ENCODE data around the gene MAML2. TPM values are rescaled to one million over a fixed set of nuclear protein-coding genes. Genes with fewer than 3 reads are reported as not detected.

The MAML2 gene
- total RNA-seq, 1 donor from 2014 or later: 3.8 TPM

DNA sequence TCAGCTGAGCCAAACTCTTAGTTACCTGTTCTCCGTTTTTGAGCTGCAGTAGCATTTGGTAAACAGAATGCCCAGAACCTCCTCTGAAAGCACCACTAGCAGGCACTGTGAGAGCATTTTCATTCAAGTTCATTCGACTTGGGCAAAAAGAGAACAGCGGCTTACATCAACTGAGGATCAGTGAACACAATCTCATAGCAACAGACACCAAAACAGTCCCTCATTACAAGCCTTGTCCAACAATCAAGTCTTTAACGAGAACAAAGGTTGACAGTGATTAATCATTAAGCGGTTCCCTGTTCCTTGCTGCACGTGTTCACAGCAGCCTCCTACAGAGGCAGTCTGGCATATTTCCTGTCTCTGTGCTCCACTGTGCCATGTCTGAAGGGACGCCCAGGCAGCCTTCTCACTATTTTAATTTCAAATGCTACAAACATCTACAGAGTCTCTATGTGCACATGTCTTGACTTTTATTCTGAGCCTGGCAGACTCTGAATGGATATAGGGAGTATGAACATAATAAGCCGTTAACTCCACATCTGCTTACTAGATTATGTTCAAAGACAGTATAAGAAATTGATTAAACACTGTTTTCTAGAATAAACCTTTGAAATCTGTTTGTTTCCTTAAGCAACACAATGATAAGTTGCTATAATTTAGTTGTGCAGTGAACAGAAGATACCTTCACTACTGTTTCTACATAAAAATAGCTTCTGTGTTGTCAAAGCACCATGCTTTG is 330.7 kb downstream of the MAML2 start:
- H3K4me1 ChIP-seq: peaks cover 14% of the 10 kb centered on the region
- no peaks in the 10 kb centered on the region for H4K20me1 ChIP-seq (ENCODE audit: low read depth)
- H3K36me3 ChIP-seq: no peaks in the 10 kb centered on the region
- peaks cover 51% of the 10 kb centered on the region for H3K4me1 Mint-ChIP-seq
- no peak overlapping the region for H3K4me3 Mint-ChIP-seq
- H3K27ac ChIP-seq: no peak overlapping the region
- no peak overlapping the region for H3K4me2 ChIP-seq
- H3F3A ChIP-seq (ENCODE audit: low read depth): no peaks in the 10 kb centered on the region
- H3K36me3 Mint-ChIP-seq: no peaks in the 10 kb centered on the region
- H3K27me3 ChIP-seq: no peaks in the 10 kb centered on the region
- H3K79me2 ChIP-seq (ENCODE audit: low read depth): no peaks in the 10 kb centered on the region
- H3K27me3 Mint-ChIP-seq (ENCODE audit: insufficient read depth, low read depth): no peaks in the 10 kb centered on the region
- no peak for TF ChIP-seq EZH2phosphoT487 (IDR thresholded peaks at IDR 0.05)
- TF ChIP-seq, protein P1, sequence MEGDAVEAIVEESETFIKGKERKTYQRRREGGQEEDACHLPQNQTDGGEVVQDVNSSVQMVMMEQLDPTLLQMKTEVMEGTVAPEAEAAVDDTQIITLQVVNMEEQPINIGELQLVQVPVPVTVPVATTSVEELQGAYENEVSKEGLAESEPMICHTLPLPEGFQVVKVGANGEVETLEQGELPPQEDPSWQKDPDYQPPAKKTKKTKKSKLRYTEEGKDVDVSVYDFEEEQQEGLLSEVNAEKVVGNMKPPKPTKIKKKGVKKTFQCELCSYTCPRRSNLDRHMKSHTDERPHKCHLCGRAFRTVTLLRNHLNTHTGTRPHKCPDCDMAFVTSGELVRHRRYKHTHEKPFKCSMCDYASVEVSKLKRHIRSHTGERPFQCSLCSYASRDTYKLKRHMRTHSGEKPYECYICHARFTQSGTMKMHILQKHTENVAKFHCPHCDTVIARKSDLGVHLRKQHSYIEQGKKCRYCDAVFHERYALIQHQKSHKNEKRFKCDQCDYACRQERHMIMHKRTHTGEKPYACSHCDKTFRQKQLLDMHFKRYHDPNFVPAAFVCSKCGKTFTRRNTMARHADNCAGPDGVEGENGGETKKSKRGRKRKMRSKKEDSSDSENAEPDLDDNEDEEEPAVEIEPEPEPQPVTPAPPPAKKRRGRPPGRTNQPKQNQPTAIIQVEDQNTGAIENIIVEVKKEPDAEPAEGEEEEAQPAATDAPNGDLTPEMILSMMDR (IDR thresholded peaks at IDR 0.05): peak; percentile 44
- no peak for TF ChIP-seq EZH2 (IDR thresholded peaks at IDR 0.05)
- no peak overlapping the region for H3K9ac ChIP-seq
- H3K9me3 Mint-ChIP-seq: no peaks in the 10 kb centered on the region
- peak overlapping the region; percentile 94 for H3K27ac Mint-ChIP-seq
- no peak overlapping the region for H2AFZ ChIP-seq (replicated peaks)
- peak; percentile 57 for DNase-seq (ENCODE audit: low spot score)
- no peaks in the 10 kb centered on the region for H3K9me3 ChIP-seq (ENCODE audit: low read depth)
- no peak overlapping the region for H3K4me3 ChIP-seq

DNA sequence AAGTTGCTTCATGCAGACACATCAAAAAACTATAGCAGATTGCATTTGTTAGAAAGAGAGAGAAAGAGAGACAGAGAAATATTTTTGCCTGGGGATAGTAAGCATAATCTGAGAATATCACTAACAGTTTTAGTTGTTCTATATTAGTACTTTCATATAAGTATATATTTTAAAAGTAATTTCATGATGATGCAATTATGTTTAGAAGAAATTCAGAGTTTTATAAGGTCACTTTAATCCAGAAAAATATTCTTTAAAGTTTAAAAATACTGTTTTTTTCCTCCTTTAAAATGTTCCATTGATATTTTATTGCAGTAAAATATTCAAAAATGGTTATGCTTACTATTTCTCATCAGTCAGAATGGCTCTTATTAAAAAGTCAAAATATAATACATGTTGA is 332.3 kb downstream of the MAML2 start:
- H3K27me3 Mint-ChIP-seq (ENCODE audit: insufficient read depth, low read depth): no peaks in the 10 kb centered on the region

DNA sequence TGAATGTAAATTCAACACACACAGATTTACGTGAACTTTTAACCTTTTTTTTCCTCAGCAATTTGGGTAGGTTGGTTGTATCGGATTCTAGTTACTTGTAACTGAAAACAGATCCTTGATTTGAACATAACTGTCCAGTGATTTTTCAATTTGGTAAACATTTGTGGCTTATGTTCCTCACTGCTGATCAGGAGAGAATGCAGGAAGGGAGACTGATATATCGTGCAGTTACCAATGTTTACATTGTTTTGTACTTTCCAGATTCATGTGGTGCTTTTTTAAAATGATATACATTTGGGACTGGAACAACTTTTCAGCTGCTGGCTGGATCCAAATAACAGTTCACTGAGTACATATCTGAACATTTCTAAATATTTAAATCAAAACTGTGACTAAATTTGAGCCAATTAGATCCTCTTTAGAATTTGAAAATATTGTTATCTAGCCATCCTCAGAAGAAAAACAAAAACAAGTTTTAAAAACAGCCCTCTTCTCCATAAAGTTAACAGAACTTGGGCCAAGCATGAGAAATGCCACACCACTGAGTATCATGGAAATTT is 334.8 kb downstream of the MAML2 start:
- no peak overlapping the region for H3K27ac Mint-ChIP-seq
- no peak for DNase-seq (ENCODE audit: low spot score)
- no peaks in the 10 kb centered on the region for H3K79me2 ChIP-seq (ENCODE audit: low read depth)

More for the DNA sequence above, 332.3 kb downstream of the MAML2 start:
- Histone ChIP-seq H3K4me1 (peaks cover 6% of the 10 kb centered on the region), H3K9me3 (ENCODE audit: low read depth) (no peaks in the 10 kb centered on the region), H3K36me3 (no peaks in the 10 kb centered on the region), H3K27me3 (no peaks in the 10 kb centered on the region), H3K9ac (no peak overlapping the region), H3F3A (ENCODE audit: low read depth) (no peaks in the 10 kb centered on the region), H3K4me3 (no peak overlapping the region), H2AFZ (replicated peaks) (no peak overlapping the region), H3K4me2 (no peak overlapping the region), H4K20me1 (ENCODE audit: low read depth) (no peaks in the 10 kb centered on the region), H3K27ac (no peak overlapping the region), H3K79me2 (ENCODE audit: low read depth) (no peaks in the 10 kb centered on the region)
- Mint-ChIP-seq H3K27ac (no peak overlapping the region), H3K9me3 (no peaks in the 10 kb centered on the region), H3K4me1 (peaks cover 43% of the 10 kb centered on the region), H3K4me3 (no peak overlapping the region), H3K36me3 (no peaks in the 10 kb centered on the region)
- TF ChIP-seq, protein P1 (IDR thresholded peaks at IDR 0.05): no peak
- no peak for TF ChIP-seq EZH2phosphoT487 (IDR thresholded peaks at IDR 0.05)
- TF ChIP-seq EZH2 (IDR thresholded peaks at IDR 0.05): no peak
- DNase-seq (ENCODE audit: low spot score): no peak

More for the DNA sequence above, 334.8 kb downstream of the MAML2 start:
- H4K20me1 ChIP-seq (ENCODE audit: low read depth): no peaks in the 10 kb centered on the region
- no peaks in the 10 kb centered on the region for H3F3A ChIP-seq (ENCODE audit: low read depth)
- H3K9me3 ChIP-seq (ENCODE audit: low read depth): no peaks in the 10 kb centered on the region
- no peaks in the 10 kb centered on the region for H3K36me3 Mint-ChIP-seq
- no peaks in the 10 kb centered on the region for H3K27me3 ChIP-seq
- no peak overlapping the region for H3K4me3 ChIP-seq
- TF ChIP-seq EZH2phosphoT487 (IDR thresholded peaks at IDR 0.05) (no peak), EZH2 (IDR thresholded peaks at IDR 0.05) (no peak)
- TF ChIP-seq, protein P1 (IDR thresholded peaks at IDR 0.05): no peak
- no peaks in the 10 kb centered on the region for H3K9me3 Mint-ChIP-seq
- no peak overlapping the region for H3K27ac ChIP-seq
- no peak overlapping the region for H2AFZ ChIP-seq (replicated peaks)
- no peak overlapping the region for H3K4me2 ChIP-seq
- no peaks in the 10 kb centered on the region for H3K36me3 ChIP-seq
- no peak overlapping the region for H3K4me3 Mint-ChIP-seq
- H3K4me1 Mint-ChIP-seq: peaks cover 19% of the 10 kb centered on the region
- H3K4me1 ChIP-seq: no peaks in the 10 kb centered on the region
- H3K27me3 Mint-ChIP-seq (ENCODE audit: insufficient read depth, low read depth): no peaks in the 10 kb centered on the region
- H3K9ac ChIP-seq: no peak overlapping the region

Measured in neural progenitor cell (in vitro differentiated cells).